ENCODE measurements around the gene APOH. TPM values are rescaled to one million over a fixed set of nuclear protein-coding genes. Genes with fewer than 3 reads are reported as not detected.

APOH gene
- total RNA-seq, 1 experiment from 2014 or later: not detected

DNA sequence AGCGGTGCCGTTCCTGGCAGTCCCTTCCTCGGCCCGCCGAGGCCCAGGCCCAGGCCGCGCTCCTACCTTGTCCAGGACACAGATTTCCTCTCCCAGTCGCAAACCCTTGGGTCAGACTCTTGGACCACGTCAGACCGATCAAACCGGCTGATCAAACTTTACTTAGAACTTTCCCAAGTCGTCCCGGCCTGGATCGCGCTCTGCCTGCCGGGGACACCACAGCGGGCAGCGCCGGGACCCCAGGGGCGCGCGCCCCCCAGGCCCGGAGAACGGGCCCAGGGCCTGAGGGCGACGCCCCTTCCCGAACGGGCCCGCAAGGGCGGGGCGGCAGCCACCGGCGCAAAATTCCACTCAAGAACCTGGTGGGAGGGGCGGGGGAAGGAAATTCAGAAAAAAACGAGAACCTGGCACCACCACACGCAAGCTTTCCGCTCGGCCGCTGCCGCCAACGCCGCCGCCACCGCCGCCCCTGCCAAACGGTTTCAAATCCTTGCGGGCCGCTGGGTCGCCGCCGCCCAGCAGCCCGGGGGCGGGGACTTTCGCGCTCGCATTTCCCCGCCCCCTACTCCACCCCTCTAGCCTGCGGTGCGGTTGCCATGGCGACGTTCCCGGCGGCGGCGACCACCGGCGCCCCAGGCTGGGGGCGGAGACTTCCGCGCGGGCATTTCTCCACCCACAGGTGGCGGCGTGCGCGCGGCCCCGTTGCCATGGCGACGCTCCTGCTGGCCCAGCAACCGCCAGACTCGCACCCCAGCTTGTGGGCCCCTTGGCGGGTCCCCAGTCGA lies 37.4 kb downstream of the APOH start, which contains the start of gene CEP112:
CEP112 (minus strand) TSS at position 541 of the 785 bp plus-strand sequence.
- CTCF ChIA-PET: interaction anchor here (0.6 to 2.2 kb wide), 4 partner anchors 9 to 635 kb away, joined by 3 to 13 read pairs (median 3); no protein-coding TSS in a partner anchor

DNA sequence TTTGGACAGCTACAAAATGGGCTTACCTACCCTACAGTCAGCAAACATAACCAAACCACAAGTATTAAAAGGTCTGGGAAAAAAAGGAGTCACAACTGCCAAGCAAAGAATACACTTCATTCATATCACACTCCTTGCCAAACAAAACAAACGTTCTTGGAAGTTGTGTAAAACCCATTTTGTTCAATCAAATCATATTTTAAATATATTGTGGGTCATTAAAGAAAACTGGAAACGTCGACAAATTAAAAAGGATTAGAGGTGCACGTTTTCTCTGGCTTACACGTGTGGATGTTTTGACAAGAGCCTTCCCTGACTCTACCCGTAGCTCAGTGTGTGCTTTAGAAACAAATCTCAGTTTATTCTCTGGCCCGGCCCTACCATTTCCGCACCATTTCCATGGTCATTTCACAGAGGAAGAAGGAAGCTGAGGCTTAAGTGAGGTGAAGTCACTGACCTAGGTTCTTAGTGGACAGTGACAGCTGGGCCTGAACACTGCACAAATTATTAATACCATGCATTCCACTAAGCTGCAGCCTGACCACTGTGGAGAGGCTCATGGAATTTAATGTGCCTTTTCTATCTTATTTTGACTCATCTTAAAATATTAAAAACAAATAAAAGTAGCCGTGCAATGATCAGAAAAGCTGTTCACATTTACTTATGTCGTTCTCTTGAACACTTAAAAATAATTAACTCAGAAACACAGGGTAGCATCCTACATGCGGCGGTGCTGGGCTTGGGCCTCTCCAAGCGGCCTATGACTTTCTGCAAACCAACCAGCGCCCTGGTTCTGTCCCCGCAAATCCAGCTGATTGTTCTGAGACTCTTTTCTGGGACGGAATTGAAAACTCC lies 38.2 kb downstream of the APOH start:
- peak overlapping the region; percentile 47 for H3K27ac Mint-ChIP-seq (ENCODE audit: low read depth, unreplicated experiment)
- no peaks in the 10 kb centered on the region for H3K27me3 Mint-ChIP-seq (ENCODE audit: insufficient read depth, unreplicated experiment)
- H3K4me3 Mint-ChIP-seq (ENCODE audit: unreplicated experiment): peak overlapping the region; percentile 74
- POLR2A ChIA-PET: interaction anchor here (0.7 to 1.3 kb wide), 6 partner anchors 8 to 485 kb away, joined by 3 to 4 read pairs (median 4); no protein-coding TSS in a partner anchor
- peak; percentile 70 for DNase-seq (ENCODE audit: unreplicated experiment)
- CTCF ChIA-PET: interaction anchor here (0.6 to 2.2 kb wide), 6 partner anchors 10 to 1361 kb away, joined by 3 to 13 read pairs (median 4); no protein-coding TSS in a partner anchor
- intact Hi-C loops (cut with micrococcal nuclease): no loop called here
- TF ChIP-seq, protein P1, sequence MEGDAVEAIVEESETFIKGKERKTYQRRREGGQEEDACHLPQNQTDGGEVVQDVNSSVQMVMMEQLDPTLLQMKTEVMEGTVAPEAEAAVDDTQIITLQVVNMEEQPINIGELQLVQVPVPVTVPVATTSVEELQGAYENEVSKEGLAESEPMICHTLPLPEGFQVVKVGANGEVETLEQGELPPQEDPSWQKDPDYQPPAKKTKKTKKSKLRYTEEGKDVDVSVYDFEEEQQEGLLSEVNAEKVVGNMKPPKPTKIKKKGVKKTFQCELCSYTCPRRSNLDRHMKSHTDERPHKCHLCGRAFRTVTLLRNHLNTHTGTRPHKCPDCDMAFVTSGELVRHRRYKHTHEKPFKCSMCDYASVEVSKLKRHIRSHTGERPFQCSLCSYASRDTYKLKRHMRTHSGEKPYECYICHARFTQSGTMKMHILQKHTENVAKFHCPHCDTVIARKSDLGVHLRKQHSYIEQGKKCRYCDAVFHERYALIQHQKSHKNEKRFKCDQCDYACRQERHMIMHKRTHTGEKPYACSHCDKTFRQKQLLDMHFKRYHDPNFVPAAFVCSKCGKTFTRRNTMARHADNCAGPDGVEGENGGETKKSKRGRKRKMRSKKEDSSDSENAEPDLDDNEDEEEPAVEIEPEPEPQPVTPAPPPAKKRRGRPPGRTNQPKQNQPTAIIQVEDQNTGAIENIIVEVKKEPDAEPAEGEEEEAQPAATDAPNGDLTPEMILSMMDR (IDR thresholded peaks at IDR 0.05; ENCODE audit: unreplicated experiment): no peak
- no peaks in the 10 kb centered on the region for H3K36me3 Mint-ChIP-seq (ENCODE audit: insufficient read depth, unreplicated experiment)
- H3K9me3 Mint-ChIP-seq (ENCODE audit: unreplicated experiment): no peaks in the 10 kb centered on the region
- no TSS peak for BruUV-seq (replicated peaks)
- peaks cover 5% of the 10 kb centered on the region for H3K4me1 Mint-ChIP-seq (ENCODE audit: insufficient read depth, unreplicated experiment)

More for the DNA sequence above, 37.4 kb downstream of the APOH start, which contains the start of gene CEP112:
- peak within 1 kb of the TSS; percentile 47 for H3K27ac Mint-ChIP-seq (ENCODE audit: low read depth, unreplicated experiment)
- no peaks in the 10 kb centered on the region for H3K27me3 Mint-ChIP-seq (ENCODE audit: insufficient read depth, unreplicated experiment)
- TF ChIP-seq, protein P1 (IDR thresholded peaks at IDR 0.05; ENCODE audit: unreplicated experiment): no peak
- intact Hi-C loops (cut with micrococcal nuclease): no loop called here
- POLR2A ChIA-PET: interaction anchor here (1.0 to 2.4 kb wide), 4 partner anchors 9 to 484 kb away, joined by 3 to 7 read pairs (median 4); no protein-coding TSS in a partner anchor
- no peaks in the 10 kb centered on the region for H3K36me3 Mint-ChIP-seq (ENCODE audit: insufficient read depth, unreplicated experiment)
- H3K4me3 Mint-ChIP-seq (ENCODE audit: unreplicated experiment): peak within 1 kb of the TSS; percentile 74
- H3K9me3 Mint-ChIP-seq (ENCODE audit: unreplicated experiment): no peaks in the 10 kb centered on the region
- TSS peak; percentile 54 for BruUV-seq (replicated peaks)
- peaks cover 5% of the 10 kb centered on the region for H3K4me1 Mint-ChIP-seq (ENCODE audit: insufficient read depth, unreplicated experiment)
- peak; percentile 48 for DNase-seq (ENCODE audit: unreplicated experiment)

DNA sequence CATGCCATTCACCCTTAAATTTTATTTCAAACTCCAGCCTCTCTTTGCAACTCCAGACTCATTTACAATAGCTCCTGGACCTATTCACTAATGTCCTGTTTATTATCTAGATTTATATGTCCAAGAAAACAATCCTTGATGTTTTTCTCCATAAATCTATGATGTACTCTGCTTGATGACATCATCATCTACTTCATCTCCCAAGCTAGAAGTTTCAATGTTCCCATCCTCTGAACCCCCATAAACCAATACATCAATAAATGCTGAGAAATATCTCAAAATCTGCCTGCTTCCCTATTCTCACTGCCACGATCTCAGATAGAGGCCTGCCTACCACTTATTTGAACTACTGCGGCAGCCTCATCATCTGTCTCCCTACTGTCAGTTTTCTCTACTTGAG lies 41.5 kb downstream of the APOH start:
- ChIA-PET POLR2A (no interaction called here), CTCF (no interaction called here)
- TF ChIP-seq, protein P1 (IDR thresholded peaks at IDR 0.05; ENCODE audit: unreplicated experiment): no peak
- DNase-seq (ENCODE audit: unreplicated experiment): no peak
- no TSS peak for BruUV-seq (replicated peaks)
- Mint-ChIP-seq H3K4me1 (ENCODE audit: insufficient read depth, unreplicated experiment) (peaks cover 5% of the 10 kb centered on the region), H3K27me3 (ENCODE audit: insufficient read depth, unreplicated experiment) (no peaks in the 10 kb centered on the region), H3K27ac (ENCODE audit: low read depth, unreplicated experiment) (no peak overlapping the region), H3K36me3 (ENCODE audit: insufficient read depth, unreplicated experiment) (no peaks in the 10 kb centered on the region), H3K9me3 (ENCODE audit: unreplicated experiment) (no peaks in the 10 kb centered on the region), H3K4me3 (ENCODE audit: unreplicated experiment) (no peak overlapping the region)
- intact Hi-C loops (cut with micrococcal nuclease): no loop called here

DNA sequence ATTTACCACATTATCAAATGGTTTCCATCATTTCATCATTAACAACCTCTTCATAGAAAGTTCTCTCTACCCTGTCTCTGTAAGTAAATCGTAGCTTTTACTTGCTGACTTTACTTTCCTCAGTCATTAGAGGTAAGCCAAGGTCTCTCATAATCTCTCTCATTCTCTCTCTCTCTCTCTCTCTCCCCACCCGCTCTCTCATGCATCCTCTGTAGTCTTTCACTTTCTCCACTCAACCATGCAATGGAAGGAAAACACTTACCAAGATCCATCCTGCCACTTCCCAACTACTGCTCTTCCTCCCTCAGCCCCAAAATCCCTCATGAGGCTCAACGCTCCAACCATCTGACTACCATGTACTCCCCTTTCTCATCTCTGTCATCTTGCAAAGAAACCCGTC lies 43.4 kb downstream of the APOH start:
- Mint-ChIP-seq H3K27ac (ENCODE audit: low read depth, unreplicated experiment) (no peak overlapping the region), H3K4me1 (ENCODE audit: insufficient read depth, unreplicated experiment) (peaks cover 2% of the 10 kb centered on the region), H3K36me3 (ENCODE audit: insufficient read depth, unreplicated experiment) (no peaks in the 10 kb centered on the region), H3K4me3 (ENCODE audit: unreplicated experiment) (no peak overlapping the region), H3K27me3 (ENCODE audit: insufficient read depth, unreplicated experiment) (no peaks in the 10 kb centered on the region), H3K9me3 (ENCODE audit: unreplicated experiment) (no peaks in the 10 kb centered on the region)
- CTCF ChIA-PET: interaction anchor here (1.0 kb wide), 1 partner anchor 57 kb away, joined by 3 read pairs; no protein-coding TSS in a partner anchor
- POLR2A ChIA-PET: no interaction called here
- DNase-seq (ENCODE audit: unreplicated experiment): no peak
- BruUV-seq (replicated peaks): no TSS peak
- intact Hi-C loops (cut with micrococcal nuclease): no loop called here
- TF ChIP-seq, protein P1 (IDR thresholded peaks at IDR 0.05; ENCODE audit: unreplicated experiment): no peak

All from MCF 10A (cell line).